H1 (cell line): ENCODE results near the gene CAMTA1. TPM values are rescaled to one million over a fixed set of nuclear protein-coding genes. Genes with fewer than 3 reads are reported as not detected.

Experiments used
- CTCF ChIA-PET: fragments of 300-600 bp; sonication (Branson Sonifier 250); formaldehyde crosslinking; loops from one replicate; lab custom pipeline; 2021; ENCODE audit not compliant: partially characterized antibody; lab: Charles Lee
- POLR2A ChIA-PET: fragments of 300-600 bp; sonication (Branson Sonifier 250); formaldehyde crosslinking; loops from one replicate; lab custom pipeline; 2021; ENCODE audit warnings: inconsistent platforms; ENCODE audit not compliant: partially characterized antibody; lab: Charles Lee
- DNase-seq, 2 experiments: peaks; one replicate each; pipeline versions ENCODE4 v3.0.0 to v3.0.0-alpha.2; 2010 to 2022; ENCODE audit warnings: low spot score in 2 of 2, low read depth in 1 of 2, mixed read lengths in 1 of 2
- FAIRE-seq: peaks from 2 replicates; lab custom pipeline; 2011; peaks lifted over from hg19 to GRCh38; lab: Jason Lieb, UNC
- H2AFZ ChIP-seq: 2 replicates; pipeline ENCODE4 v1.8.1; 2012; ENCODE audit warnings: low read length, inconsistent platforms
- H2AK5ac ChIP-seq: 2 replicates; pipeline ENCODE4 v1.6.1; 2013; ENCODE audit warnings: low read depth, low read length
- H2BK120ac ChIP-seq: replicated peaks from 2 replicates; pipeline ENCODE3; 2013; ENCODE audit warnings: low read depth, low read length, inconsistent platforms
- H2BK12ac ChIP-seq: 2 replicates; pipeline ENCODE4 v1.6.1; 2013; ENCODE audit warnings: low read depth, low read length
- H2BK15ac ChIP-seq: 2 replicates; pipeline ENCODE4 v1.6.1; 2013; ENCODE audit warnings: low read length
- H2BK20ac ChIP-seq: 2 replicates; pipeline ENCODE4 v1.6.1; 2013; ENCODE audit warnings: low read length
- H2BK5ac ChIP-seq: 2 replicates; pipeline ENCODE4 v1.6.1; 2013; ENCODE audit warnings: low read depth, low read length
- H3K14ac ChIP-seq: 2 replicates; pipeline ENCODE4 v1.6.1; 2013; ENCODE audit warnings: inconsistent platforms; ENCODE audit not compliant: insufficient read length
- H3K18ac ChIP-seq: 2 replicates; pipeline ENCODE4 v1.6.1; 2013; ENCODE audit warnings: low read length; ENCODE audit errors: extremely low read depth
- H3K23ac ChIP-seq: 2 replicates; pipeline ENCODE4 v1.6.1; 2013; ENCODE audit warnings: inconsistent platforms; ENCODE audit not compliant: insufficient read length
- H3K23me2 ChIP-seq: 2 replicates; pipeline ENCODE4 v1.6.1; 2013; ENCODE audit warnings: low read depth, low read length
- H3K27ac ChIP-seq: 2 replicates; pipeline ENCODE4 v1.6.1; 2011; ENCODE audit warnings: low read depth, low read length, inconsistent platforms
- H3K27me3 ChIP-seq, 4 experiments: replicated peaks in 1 of 4; 1 replicate in 1 of 4; 2 replicates in 3 of 4; pipeline versions ENCODE4 v1.6.1 to v1.8.1; 2011 to 2013; ENCODE audit warnings: low read length in 3 of 4, mild to moderate bottlenecking in 3 of 4, inconsistent platforms in 2 of 4, mixed read lengths in 2 of 4, moderate library complexity in 1 of 4; ENCODE audit not compliant: control insufficient read depth in 3 of 4, insufficient read depth in 3 of 4; ENCODE audit errors: extremely low read depth in 1 of 4
- H3K36me3 ChIP-seq, 4 experiments: 2 replicates each; pipeline versions ENCODE4 v1.6.1 to v1.8.1; 2011 to 2013; ENCODE audit warnings: mild to moderate bottlenecking in 4 of 4, low read length in 3 of 4, moderate library complexity in 2 of 4, control low read depth in 1 of 4, inconsistent platforms in 1 of 4; ENCODE audit not compliant: insufficient read depth in 4 of 4, control insufficient read depth in 2 of 4
- H3K4ac ChIP-seq: replicated peaks from 2 replicates; pipeline ENCODE3; 2013; ENCODE audit warnings: low read length, low read depth, mixed read lengths, inconsistent platforms; ENCODE audit not compliant: insufficient read length
- H3K4me1 ChIP-seq, 4 experiments: replicated peaks in 1 of 4; 1 replicate in 1 of 4; 2 replicates in 3 of 4; pipeline versions ENCODE4 v1.6.1 to v1.8.1; 2011 to 2013; ENCODE audit warnings: low read length in 3 of 4, inconsistent platforms in 2 of 4, mixed read lengths in 1 of 4; ENCODE audit not compliant: insufficient read depth in 4 of 4, control insufficient read depth in 3 of 4
- H3K4me2 ChIP-seq, 2 experiments: 2 replicates each; pipeline versions ENCODE4 v1.6.1 to v1.8.1; 2011 to 2013; ENCODE audit warnings: low read depth in 2 of 2, low read length in 2 of 2, control low read depth in 1 of 2, inconsistent platforms in 1 of 2, mild to moderate bottlenecking in 1 of 2; ENCODE audit not compliant: insufficient read depth in 1 of 2
- H3K4me3 ChIP-seq, 4 experiments: fragments of 200-600, 300-600 bp in 1 of 4; sonication (generic), shearing (Covaris generic), sonication (Bioruptor Twin) in 1 of 4; 2 replicates each; pipeline versions ENCODE4 v1.5.1 to v1.8.1; 2011 to 2016; ENCODE audit warnings: low read length in 4 of 4, low read depth in 3 of 4, control low read depth in 2 of 4, inconsistent platforms in 2 of 4, mild to moderate bottlenecking in 2 of 4, mixed read lengths in 1 of 4, moderate library complexity in 1 of 4; ENCODE audit not compliant: insufficient read depth in 2 of 4; ENCODE audit errors: extremely low read depth in 1 of 4
- H3K56ac ChIP-seq: replicated peaks from 2 replicates; pipeline ENCODE3; 2013; ENCODE audit warnings: low read depth, mild to moderate bottlenecking, mixed read lengths, low read length, inconsistent platforms; ENCODE audit not compliant: insufficient read length
- H3K79me1 ChIP-seq: 2 replicates; pipeline ENCODE4 v1.6.1; 2013; ENCODE audit warnings: low read depth, low read length, control low read depth
- H3K79me2 ChIP-seq, 2 experiments: 2 replicates each; pipeline versions ENCODE4 v1.6.1 to v1.8.1; 2012 to 2013; ENCODE audit warnings: low read length in 2 of 2, mild to moderate bottlenecking in 2 of 2, inconsistent platforms in 1 of 2; ENCODE audit not compliant: insufficient read depth in 2 of 2, control insufficient read depth in 1 of 2
- H3K9ac ChIP-seq, 4 experiments: replicated peaks in 1 of 4; 1 replicate in 1 of 4; 2 replicates in 3 of 4; pipeline versions ENCODE4 v1.6.1 to v1.8.1; 2011 to 2013; ENCODE audit warnings: low read depth in 3 of 4, low read length in 3 of 4, control low read depth in 2 of 4, mild to moderate bottlenecking in 2 of 4, moderate library complexity in 2 of 4, inconsistent platforms in 1 of 4; ENCODE audit errors: extremely low read depth in 1 of 4
- H3K9me3 ChIP-seq, 2 experiments: 2 replicates each; pipeline versions ENCODE4 v1.6.1 to v1.8.1; 2012 to 2013; ENCODE audit warnings: mild to moderate bottlenecking in 2 of 2, moderate library complexity in 2 of 2, control low read depth in 1 of 2, inconsistent platforms in 1 of 2, low read depth in 1 of 2, low read length in 1 of 2, mixed read lengths in 1 of 2; ENCODE audit not compliant: insufficient read depth in 2 of 2
- H4K20me1 ChIP-seq, 2 experiments: replicated peaks in 1 of 2; 2 replicates each; pipeline versions ENCODE3 to v1.8.1; 2011 to 2013; ENCODE audit warnings: inconsistent platforms in 2 of 2, low read length in 2 of 2, mild to moderate bottlenecking in 1 of 2; ENCODE audit not compliant: insufficient read depth in 2 of 2, control insufficient read depth in 1 of 2
- H4K5ac ChIP-seq: 2 replicates; pipeline ENCODE4 v1.6.1; 2013; ENCODE audit warnings: low read length, low read depth, mixed read lengths, inconsistent platforms; ENCODE audit not compliant: insufficient read length
- H4K8ac ChIP-seq: 2 replicates; pipeline ENCODE4 v1.8.0; 2013; ENCODE audit warnings: mild to moderate bottlenecking, moderate library complexity, low read length, inconsistent platforms; ENCODE audit not compliant: insufficient read depth; ENCODE audit errors: extremely low read depth
- H4K91ac ChIP-seq: replicated peaks from 2 replicates; pipeline ENCODE3; 2013; ENCODE audit warnings: low read length, mixed read lengths, inconsistent platforms; ENCODE audit not compliant: insufficient read length
- GABPA ChIP-seq: IDR thresholded peaks from 2 replicates; pipeline ENCODE4 v1.6.1; 2011; ENCODE audit warnings: mild to moderate bottlenecking, low read length, moderate library complexity, borderline replicate concordance; ENCODE audit not compliant: insufficient read depth
- RXRA ChIP-seq: IDR thresholded peaks from 2 replicates; pipeline ENCODE4 v1.6.1; 2011; ENCODE audit warnings: low read depth, mild to moderate bottlenecking, low read length, moderate library complexity; ENCODE audit not compliant: insufficient read depth
- WGBS, 2 experiments: shearing (Covaris generic) in 1 of 2; methylation state at CpG; one replicate each; pipeline versions ENCODE4 v1.1.6 to v1.1.7; 2013 to 2015; ENCODE audit warnings: low lambda C conversion rate in 2 of 2, mixed read lengths in 2 of 2, inconsistent platforms in 1 of 2, low coverage in 1 of 2, missing lambda C conversion rate in 1 of 2; ENCODE audit not compliant: insufficient replicate concordance in 2 of 2, insufficient coverage in 1 of 2, insufficient read length in 1 of 2; ENCODE audit errors: extremely low coverage in 1 of 2, missing lambda C conversion rate in 1 of 2; 5-methylcytosine and 5-hydroxymethylcytosine counted together
- polyA plus RNA-seq, 7 experiments: library from polyadenylated mRNA; depleted of rRNA in 3 of 7; stranded (reverse) in 5 of 7; unstranded in 2 of 7; fragments of >200 nt in 5 of 7; fragments of 200-250 nt in 2 of 7; gene quantifications; 1 replicate in 5 of 7; 2 replicates in 1 of 7; 4 replicates in 1 of 7; pipeline versions ENCODE4 v1.2.1 to v1.2.3, GENCODE V29; 2011 to 2013; ENCODE audit warnings: missing spikeins in 2 of 7, mixed read lengths in 2 of 7
- total RNA-seq: library from RNA; stranded (reverse); fragmentation: NEBNext Ultra II Directional; extraction: Animal tissue kit (Norgen Biotek cat#: 25700); gene quantifications from 2 replicates; pipeline ENCODE4 v1.2.1, GENCODE V29; 2021

Gene CAMTA1
- total and polyA plus RNA-seq, 2 of the 8 experiments (the other 6 are each of a cell fraction or from before 2014, with no cell fraction given) = 65.0 to 119 TPM

- no peak for FAIRE-seq
- ChIA-PET CTCF (interaction anchor here (0.8 to 1.3 kb wide), 3 partner anchors 16 to 38 kb away, joined by 3 to 4 read pairs (median 3); no protein-coding TSS in a partner anchor), POLR2A (no interaction called here)
- H3K56ac ChIP-seq = no peak overlapping the region
- TF ChIP-seq GABPA (no peak), RXRA (no peak)
- DNase-seq = no peak
- H2BK12ac ChIP-seq = no peak overlapping the region
- H3K27me3 ChIP-seq = no peaks in the 10 kb centered on the region
- H4K91ac ChIP-seq = no peak overlapping the region
- no peaks in the 10 kb centered on the region for H3K79me2 ChIP-seq
- H4K20me1 ChIP-seq = peaks cover 0 to 2% of the 10 kb centered on the region in 2 experiments
- no peak overlapping the region for H3K23ac ChIP-seq
- no peak overlapping the region for H3K4ac ChIP-seq
- H2BK20ac ChIP-seq = no peak overlapping the region
- H3K36me3 ChIP-seq = no peaks in the 10 kb centered on the region
- no peak overlapping the region for H3K4me2 ChIP-seq
- H3K14ac ChIP-seq = no peak overlapping the region
- no peaks in the 10 kb centered on the region; a peak in 1 of 7 replicates for H3K4me1 ChIP-seq
- no peak overlapping the region for H2AK5ac ChIP-seq
- H2AFZ ChIP-seq = no peak overlapping the region
- H3K18ac ChIP-seq = no peak overlapping the region
- H2BK15ac ChIP-seq = no peak overlapping the region
- H4K5ac ChIP-seq = no peak overlapping the region
- no peak overlapping the region for H2BK120ac ChIP-seq
- H3K23me2 ChIP-seq = no peaks in the 10 kb centered on the region
- H3K9me3 ChIP-seq = no peaks in the 10 kb centered on the region
- no peak overlapping the region for H4K8ac ChIP-seq
- H3K9ac ChIP-seq = no peak overlapping the region
- H2BK5ac ChIP-seq = no peak overlapping the region
- no peak overlapping the region for H3K27ac ChIP-seq
- WGBS, 2 experiments = 88% methylated on average over 10 of the region's 10 CpGs; no CpG with 5 or more reads in 1 of the 2 experiments
- no peak overlapping the region for H3K4me3 ChIP-seq
- H3K79me1 ChIP-seq = no peaks in the 10 kb centered on the region
Measured at GRCh38 chr1:7448986-7449385, 663.7 kb downstream of the CAMTA1 start.
